GM12878 (cell line): ENCODE data around the gene TMBIM6. TPM values are rescaled to one million over a fixed set of nuclear protein-coding genes. Genes with fewer than 3 reads are reported as not detected.
A peak's percentile ranks its signal among the peaks of the same experiment; 100 is the strongest.

Source experiments
- ATAC-seq: fragments of 200-7000 bp; cut with Tn5 transposase; 3 replicates; pipeline ENCODE4 v1.9.1; 2020; ENCODE audit warnings: mild to moderate bottlenecking, moderate library complexity
- BruUV-seq: library from RNA; stranded (reverse); fragments of 400-500 nt; replicated peaks from 2 replicates; lab custom pipeline; 2021; lab: Mats Ljungman, UMichigan
- CTCF ChIA-PET: fragments of 300-600 bp; sonication (Branson Sonifier 250); formaldehyde crosslinking; extraction: SDS; loops from one replicate; lab custom pipeline; 2021; ENCODE audit warnings: inconsistent platforms; lab: Yijun Ruan, JAX
- POLR2A ChIA-PET: fragments of 350-600 bp; formaldehyde crosslinking; extraction: SDS; loops from one replicate; lab custom pipeline; 2021; ENCODE audit warnings: inconsistent platforms; lab: Charles Lee
- RAD21 ChIA-PET: fragments of 300-600 bp; sonication (Branson Sonifier 250); formaldehyde crosslinking; loops from one replicate; lab custom pipeline; 2023; ENCODE audit warnings: antibody characterized with exemption; ENCODE audit not compliant: unreplicated experiment; lab: Charles Lee
- SMC1A ChIA-PET: fragments of 300-600 bp; sonication (Branson Sonifier 250); formaldehyde crosslinking; loops from one replicate; lab custom pipeline; 2023; ENCODE audit not compliant: unreplicated experiment, uncharacterized antibody; lab: Charles Lee
- DNase-seq: peaks from one replicate; pipeline ENCODE4 v3.0.0-alpha.2; 2011; ENCODE audit warnings: low read depth, low spot score
- FAIRE-seq: peaks from 3 replicates; lab custom pipeline; 2011; peaks lifted over from hg19 to GRCh38; lab: Jason Lieb, UNC
- H2AFZ ChIP-seq: 2 replicates; pipeline ENCODE4 v1.6.0; 2011; ENCODE audit warnings: low read depth, low read length, control low read depth; ENCODE audit not compliant: control insufficient read depth
- H3K27ac ChIP-seq: 2 replicates; pipeline ENCODE4 v1.5.1; 2011; ENCODE audit warnings: control low read depth; ENCODE audit not compliant: control insufficient read depth, insufficient read depth
- H3K27me3 ChIP-seq, 2 experiments: replicated peaks in 1 of 2; 2 replicates each; pipeline versions ENCODE4 v1.6.0 to v1.6.1; 2011; ENCODE audit warnings: low read length in 1 of 2; ENCODE audit not compliant: control insufficient read depth in 2 of 2, insufficient read depth in 2 of 2
- H3K36me3 ChIP-seq, 2 experiments: 2 replicates each; pipeline ENCODE4 v1.5.1; 2011; ENCODE audit warnings: low read length in 1 of 2; ENCODE audit not compliant: control insufficient read depth in 2 of 2, insufficient read depth in 2 of 2
- H3K4me1 ChIP-seq: 2 replicates; pipeline ENCODE4 v1.6.1; 2011; ENCODE audit warnings: mild to moderate bottlenecking, low read length, moderate library complexity, mixed read lengths; ENCODE audit not compliant: control insufficient read depth, insufficient read depth
- H3K4me2 ChIP-seq: 2 replicates; pipeline ENCODE4 v1.6.0; 2011; ENCODE audit warnings: control low read depth; ENCODE audit not compliant: control insufficient read depth, insufficient read depth
- H3K4me3 ChIP-seq: fragments of 200-600 bp; sonication (generic); 2 replicates; pipeline ENCODE4 v1.5.1; 2016
- H3K79me2 ChIP-seq: 2 replicates; pipeline ENCODE4 v1.6.0; 2011; ENCODE audit warnings: low read length; ENCODE audit not compliant: control insufficient read depth, insufficient read depth
- H3K9ac ChIP-seq: 2 replicates; pipeline ENCODE4 v1.8.0; 2011; ENCODE audit warnings: low read length, control low read depth, mixed read lengths; ENCODE audit not compliant: control insufficient read depth, insufficient read depth
- H3K9me3 ChIP-seq: replicated peaks from 3 replicates; pipeline ENCODE4 v1.5.1; 2011; ENCODE audit warnings: mild to moderate bottlenecking, low read length; ENCODE audit not compliant: control insufficient read depth, insufficient read depth
- H4K20me1 ChIP-seq: 2 replicates; pipeline ENCODE4 v1.6.0; 2011; ENCODE audit not compliant: control insufficient read depth, insufficient read depth
- ATF3 ChIP-seq: IDR thresholded peaks from 2 replicates; pipeline ENCODE4 v1.6.1; 2011; ENCODE audit warnings: low read depth, mild to moderate bottlenecking, low read length, moderate library complexity, borderline replicate concordance; ENCODE audit errors: extremely low read depth
- CREB1 ChIP-seq: IDR thresholded peaks from 2 replicates; pipeline ENCODE4 v1.6.1; 2012; ENCODE audit warnings: low read depth, mild to moderate bottlenecking, inconsistent platforms
- EGR1 ChIP-seq, 2 experiments: IDR thresholded peaks; 1 replicate in 1 of 2; 2 replicates in 1 of 2; pipeline ENCODE4 v1.6.1; 2011 to 2012; ENCODE audit warnings: low read depth in 2 of 2, low read length in 2 of 2, borderline replicate concordance in 1 of 2, mild to moderate bottlenecking in 1 of 2, moderate library complexity in 1 of 2
- HDGF ChIP-seq: fragments of 450-650 bp; IDR thresholded peaks from 2 replicates; pipeline ENCODE4 v1.6.1; 2016; ENCODE audit warnings: antibody characterized with exemption
- IKZF2 ChIP-seq, 2 experiments: fragments of 450-650 bp; IDR thresholded peaks; 2 replicates each; pipeline ENCODE4 v1.6.1; 2017; ENCODE audit warnings: mild to moderate bottlenecking in 2 of 2, moderate library complexity in 2 of 2
- IRF3 ChIP-seq: fragments of 450-650 bp; IDR thresholded peaks from 2 replicates; pipeline ENCODE4 v1.6.1; 2014; ENCODE audit warnings: mild to moderate bottlenecking
- MTA3 ChIP-seq: IDR thresholded peaks from 2 replicates; pipeline ENCODE4 v1.6.1; 2012; ENCODE audit warnings: low read length, inconsistent platforms, borderline replicate concordance
- MYC ChIP-seq: IDR thresholded peaks from 2 replicates; pipeline ENCODE4 v1.6.1; 2011; ENCODE audit warnings: mild to moderate bottlenecking, low read length, moderate library complexity, inconsistent platforms; ENCODE audit not compliant: insufficient read depth, insufficient replicate concordance, insufficient read length, severe bottlenecking
- PML ChIP-seq: IDR thresholded peaks from 2 replicates; pipeline ENCODE4 v1.6.1; 2012; ENCODE audit warnings: low read length, inconsistent platforms
- SPI1 ChIP-seq: IDR thresholded peaks from 2 replicates; pipeline ENCODE4 v1.6.1; 2011; ENCODE audit warnings: low read depth, mild to moderate bottlenecking, low read length, moderate library complexity, borderline replicate concordance; ENCODE audit not compliant: insufficient read depth
- SRF ChIP-seq, 2 experiments: IDR thresholded peaks; 2 replicates each; pipeline ENCODE4 v1.6.1; 2011; ENCODE audit warnings: low read depth in 2 of 2, low read length in 2 of 2, mild to moderate bottlenecking in 1 of 2, moderate library complexity in 1 of 2
- STAT1 ChIP-seq: fragments of 450-650 bp; conservative IDR thresholded peaks from 2 replicates; pipeline ENCODE4 v1.6.1; 2014; ENCODE audit warnings: antibody characterized with exemption, mild to moderate bottlenecking
- SUZ12 ChIP-seq: fragments of 200-600 bp; sonication (generic); IDR thresholded peaks from one replicate; pipeline ENCODE4 v1.6.1; 2018; ENCODE audit warnings: antibody characterized with exemption, mild to moderate bottlenecking; ENCODE audit not compliant: unreplicated experiment
- USF1 ChIP-seq: IDR thresholded peaks from 2 replicates; pipeline ENCODE4 v1.6.1; 2011; ENCODE audit warnings: borderline replicate concordance, low read depth, mild to moderate bottlenecking, moderate library complexity, mixed read lengths, low read length; ENCODE audit not compliant: insufficient read depth; ENCODE audit errors: extremely low read length
- ZNF207 ChIP-seq: fragments of 450-650 bp; IDR thresholded peaks from 2 replicates; pipeline ENCODE4 v1.6.1; 2014; ENCODE audit warnings: antibody characterized with exemption, mild to moderate bottlenecking, borderline replicate concordance
- ZNF384 ChIP-seq: IDR thresholded peaks from 2 replicates; pipeline ENCODE4 v1.6.1; 2012; ENCODE audit warnings: low read depth, mild to moderate bottlenecking, low read length, improper control_type of control experiment, borderline replicate concordance
- WGBS: methylation state at CpG from one replicate; pipeline ENCODE4 v1.1.6; 2016; ENCODE audit warnings: low lambda C conversion rate; ENCODE audit not compliant: insufficient replicate concordance, insufficient coverage; ENCODE audit errors: missing lambda C conversion rate; 5-methylcytosine and 5-hydroxymethylcytosine counted together
- in situ Hi-C: fragments of 300-500 bp; cut with MboI; formaldehyde crosslinking; loops from 9 replicates; pipeline ENCODE4 v1.14.3; 2018; ENCODE audit warnings: mixed read lengths
- intact Hi-C: fragments of 100-400 bp; cut with micrococcal nuclease; formaldehyde crosslinking; loops from one replicate; pipeline ENCODE4 v1.14.2; 2022; ENCODE audit not compliant: unreplicated experiment
- polyA plus RNA-seq, 11 experiments: library from polyadenylated mRNA; depleted of rRNA in 4 of 11; unstranded in 6 of 11; stranded (reverse) in 5 of 11; fragments of >200 nt; fragmentation: Nextera tagmentation in 4 of 11; fragmentation: Illumina TruSeq in 1 of 11; extraction: Ambion mirVana in 4 of 11; extraction: Trizol in 1 of 11; gene quantifications; 1 replicate in 1 of 11; 2 replicates in 10 of 11; pipeline versions ENCODE4 v1.2.1 to v1.2.3, GENCODE V29; 2011 to 2016; ENCODE audit warnings: inconsistent platforms in 2 of 11, missing spikeins in 2 of 11, low read depth in 1 of 11
- total RNA-seq, 4 experiments: library from RNA; depleted of rRNA in 3 of 4; stranded (reverse); fragments of >200 nt in 3 of 4; fragmentation: Illumina TruSeq in 1 of 4; extraction: Trizol in 1 of 4; gene quantifications; 2 replicates each; pipeline versions ENCODE4 v1.2.1 to v1.2.3, GENCODE V29; 2013 to 2021

Gene TMBIM6
- total and polyA plus RNA-seq, 10 of the 15 experiments (the other 5 are each of a cell fraction or from before 2014, with no cell fraction given): 224 to 1,192 (median 379) TPM

- TF ChIP-seq MYC: no peak
These were observed 35.1 kb downstream of the TMBIM6 start (continued) for GRCh38 chr12:49776413-49776812.

- Histone ChIP-seq H3K4me1 (peaks cover 6% of the 10 kb centered on the region), H3K9me3 (peaks cover 2% of the 10 kb centered on the region; the same call in 1 of the 3 replicates), H3K27ac (no peak overlapping the region), H3K9ac (no peak overlapping the region), H3K27me3 (no peaks in the 10 kb centered on the region), H3K4me2 (0 out of 2 replicates have a peak overlapping the region, but pooled peaks have one; percentile 42), H3K36me3 (no peaks in the 10 kb centered on the region), H4K20me1 (no peaks in the 10 kb centered on the region), H2AFZ (peak overlapping the region; percentile 46), H3K4me3 (no peak overlapping the region), H3K79me2 (no peaks in the 10 kb centered on the region)
- ChIA-PET POLR2A (interaction anchor here (0.5 to 1.7 kb wide), 3 partner anchors 36 to 226 kb away, joined by 4 to 5 read pairs (median 5); partner anchors contain the start of gene TMBIM6), CTCF (interaction anchor here (0.7 to 3.1 kb wide), 30 partner anchors 8 to 294 kb away, joined by 3 to 122 read pairs (median 8); partner anchors contain the start of genes BCDIN3D, NCKAP5L and TMBIM6), RAD21 (interaction anchor here (0.8 to 3.1 kb wide), 9 partner anchors 11 to 191 kb away, joined by 3 to 49 read pairs (median 4); partner anchors contain the start of genes BCDIN3D, NCKAP5L and TMBIM6), SMC1A (interaction anchor here (0.5 to 3.1 kb wide), 18 partner anchors 8 to 191 kb away, joined by 3 to 56 read pairs (median 4); partner anchors contain the start of genes BCDIN3D and TMBIM6)
- no peak for FAIRE-seq
- in situ Hi-C loops: loop anchor here (5.0 kb wide), 1 partner anchor 60 kb away; no protein-coding TSS in a partner anchor
- no TSS peak for BruUV-seq
- no peak for DNase-seq
- intact Hi-C loops: loop anchor here (1.0 to 5.0 kb wide), 4 partner anchors 36 to 190 kb away; partner anchors contain the start of gene TMBIM6
- ATAC-seq: peak; percentile 52
- 47% methylated on average over 5 of the region's 5 CpGs for WGBS
- TF ChIP-seq MTA3 (no peak), STAT1 (no peak), IRF3 (no peak), ZNF207 (no peak), CREB1 (no peak), HDGF (0 out of 2 replicates have a peak, but pooled peaks have one; percentile 60), SRF (IDR thresholded peaks at IDR 0.05; ENCODE audit: low read depth in 2 of 2, low read length in 2 of 2) (no peak), USF1 (no peak), ATF3 (no peak), IKZF2 (IDR thresholded peaks at IDR 0.05) (peak in 1 of 2 experiments; percentile 35; a peak in 1 of 4 replicates), EGR1 (IDR thresholded peaks at IDR 0.05; ENCODE audit: borderline replicate concordance in 1 of 2, low read depth in 2 of 2, low read length in 2 of 2) (no peak), PML (no peak), ZNF384 (no peak), SUZ12 (no peak), SPI1 (peak; percentile 65; the same call in 1 of the 2 replicates)
These were observed 35.5 kb downstream of the TMBIM6 start for GRCh38 chr12:49776858-49777257.
